Mesenchymal stem cell (in vitro differentiated cells and primary cell): ENCODE measurements around the gene AMZ1.
A peak's percentile ranks its signal among the peaks of the same experiment; 100 is the strongest.

ENCODE experiments used
- DNase-seq: peaks from one replicate; pipeline ENCODE4 v3.0.0-alpha.2; 2013
- H2AFZ ChIP-seq: one replicate; pipeline ENCODE4 v1.6.1; 2013; ENCODE audit warnings: low read depth, mild to moderate bottlenecking, control low read depth, inconsistent platforms, low read length, moderate library complexity
- H2AK5ac ChIP-seq: 2 replicates; pipeline ENCODE4 v1.6.1; 2013; ENCODE audit warnings: low read length, moderate library complexity, mild to moderate bottlenecking, inconsistent platforms; ENCODE audit not compliant: severe bottlenecking
- H2BK120ac ChIP-seq: one replicate; pipeline ENCODE4 v1.6.1; 2013; ENCODE audit warnings: low read depth, mild to moderate bottlenecking, inconsistent platforms, low read length, moderate library complexity
- H2BK12ac ChIP-seq, 2 experiments: one replicate each; pipeline ENCODE4 v1.6.1; 2013; ENCODE audit warnings: inconsistent platforms in 2 of 2, low read length in 2 of 2, mild to moderate bottlenecking in 2 of 2, moderate library complexity in 2 of 2, control low read depth in 1 of 2
- H2BK15ac ChIP-seq: one replicate; pipeline ENCODE4 v1.6.1; 2013; ENCODE audit warnings: mild to moderate bottlenecking, low read depth, inconsistent platforms; ENCODE audit not compliant: poor library complexity, severe bottlenecking
- H2BK5ac ChIP-seq: 2 replicates; pipeline ENCODE4 v1.6.1; 2013; ENCODE audit warnings: low read depth, mild to moderate bottlenecking, low read length, control low read depth, inconsistent platforms; ENCODE audit not compliant: poor library complexity, severe bottlenecking
- H3K14ac ChIP-seq, 2 experiments: one replicate each; pipeline ENCODE4 v1.6.1; 2013; ENCODE audit warnings: inconsistent platforms in 2 of 2, low read length in 2 of 2, control low read depth in 1 of 2, mild to moderate bottlenecking in 1 of 2, moderate library complexity in 1 of 2
- H3K18ac ChIP-seq, 2 experiments: one replicate each; pipeline ENCODE4 v1.6.1; 2013; ENCODE audit warnings: inconsistent platforms in 2 of 2, low read length in 2 of 2, control low read depth in 1 of 2, low read depth in 1 of 2, mild to moderate bottlenecking in 1 of 2
- H3K23ac ChIP-seq, 2 experiments: one replicate each; pipeline ENCODE4 v1.6.1; 2013; ENCODE audit warnings: inconsistent platforms in 2 of 2, low read length in 2 of 2, mild to moderate bottlenecking in 2 of 2, moderate library complexity in 2 of 2, control low read depth in 1 of 2
- H3K27ac ChIP-seq: 2 replicates; pipeline ENCODE4 v1.5.1; 2013; ENCODE audit warnings: mild to moderate bottlenecking, moderate library complexity, low read length, control low read depth, inconsistent platforms; ENCODE audit not compliant: poor library complexity, severe bottlenecking
- H3K27me3 ChIP-seq, 2 experiments: 2 replicates each; pipeline versions ENCODE4 v1.6.1 to v1.7.0; 2013; ENCODE audit warnings: low read length in 2 of 2, mild to moderate bottlenecking in 2 of 2, moderate library complexity in 2 of 2, control low read depth in 1 of 2, inconsistent platforms in 1 of 2; ENCODE audit not compliant: control insufficient read depth in 1 of 2, insufficient read depth in 1 of 2
- H3K36me3 ChIP-seq, 2 experiments: 2 replicates each; pipeline versions ENCODE4 v1.6.1 to v1.7.0; 2013; ENCODE audit warnings: low read length in 2 of 2, control low read depth in 1 of 2, inconsistent platforms in 1 of 2, low read depth in 1 of 2, mild to moderate bottlenecking in 1 of 2; ENCODE audit not compliant: insufficient read depth in 2 of 2, control insufficient read depth in 1 of 2
- H3K4ac ChIP-seq, 2 experiments: one replicate each; pipeline ENCODE4 v1.6.1; 2013; ENCODE audit warnings: inconsistent platforms in 2 of 2, low read length in 2 of 2, mild to moderate bottlenecking in 2 of 2, moderate library complexity in 2 of 2, control low read depth in 1 of 2, low read depth in 1 of 2
- H3K4me1 ChIP-seq: 2 replicates; pipeline ENCODE4 v1.6.1; 2013; ENCODE audit warnings: low read depth, low read length, control low read depth; ENCODE audit not compliant: control insufficient read depth, insufficient read depth
- H3K4me2 ChIP-seq: 2 replicates; pipeline ENCODE4 v1.6.1; 2013; ENCODE audit warnings: low read length, mild to moderate bottlenecking, inconsistent platforms; ENCODE audit not compliant: poor library complexity, severe bottlenecking
- H3K4me3 ChIP-seq, 2 experiments: 2 replicates each; pipeline versions ENCODE4 v1.5.1 to v1.7.0; 2013; ENCODE audit warnings: low read length in 2 of 2, mild to moderate bottlenecking in 2 of 2, control low read depth in 1 of 2, low read depth in 1 of 2; ENCODE audit not compliant: insufficient read depth in 1 of 2
- H3K79me1 ChIP-seq: replicated peaks from 2 replicates; pipeline ENCODE4 v1.6.1; 2013; ENCODE audit warnings: mild to moderate bottlenecking, control low read depth, low read length, inconsistent platforms; ENCODE audit not compliant: poor library complexity, severe bottlenecking
- H3K9ac ChIP-seq: 2 replicates; pipeline ENCODE4 v1.7.0; 2013; ENCODE audit warnings: mild to moderate bottlenecking, low read length, moderate library complexity
- H3K9me3 ChIP-seq: 2 replicates; pipeline ENCODE4 v1.7.0; 2013; ENCODE audit warnings: mild to moderate bottlenecking, low read length; ENCODE audit not compliant: control insufficient read depth
- H4K8ac ChIP-seq: one replicate; pipeline ENCODE4 v1.6.1; 2013; ENCODE audit warnings: inconsistent platforms, mild to moderate bottlenecking, low read length, moderate library complexity
- H4K91ac ChIP-seq: one replicate; pipeline ENCODE4 v1.6.1; 2013; ENCODE audit warnings: mild to moderate bottlenecking, low read length, inconsistent platforms
- WGBS: methylation state at CpG from one replicate; pipeline ENCODE4 v1.1.7; 2013; ENCODE audit warnings: mixed read lengths; 5-methylcytosine and 5-hydroxymethylcytosine counted together

The AMZ1 gene

GRCh38 chr7:2732388-2732787 is 44.4 kb downstream of the AMZ1 start:
- Histone ChIP-seq H2AFZ (no peak overlapping the region), H4K8ac (no peak overlapping the region), H3K27me3 (no peaks in the 10 kb centered on the region), H2BK12ac (no peak overlapping the region), H3K9ac (no peak overlapping the region), H3K4me3 (no peak overlapping the region), H3K18ac (no peak overlapping the region), H3K27ac (no peak overlapping the region), H3K9me3 (peaks cover 10% of the 10 kb centered on the region), H2BK5ac (no peak overlapping the region), H2AK5ac (no peak overlapping the region), H3K14ac (no peak overlapping the region), H3K4me2 (no peak overlapping the region), H3K23ac (no peak overlapping the region), H3K4me1 (peaks cover 21% of the 10 kb centered on the region), H3K4ac (no peak overlapping the region), H2BK120ac (no peak overlapping the region), H2BK15ac (no peak overlapping the region), H3K36me3 (peaks cover 34 to 44% of the 10 kb centered on the region in 2 experiments), H4K91ac (no peak overlapping the region), H3K79me1 (peaks cover 35% of the 10 kb centered on the region)
- WGBS, result 94% methylated on average over 9 of the region's 9 CpGs
- DNase-seq, result no peak

GRCh38 chr7:2732959-2733584 is 45.1 kb downstream of the AMZ1 start:
- H3K79me1 ChIP-seq, result peaks cover 34% of the 10 kb centered on the region
- H4K8ac ChIP-seq, result no peak overlapping the region
- no peak overlapping the region for H2AK5ac ChIP-seq
- peaks cover 10% of the 10 kb centered on the region for H3K9me3 ChIP-seq
- H2AFZ ChIP-seq, result no peak overlapping the region
- no peak overlapping the region for H2BK12ac ChIP-seq
- no peaks in the 10 kb centered on the region for H3K27me3 ChIP-seq
- no peak overlapping the region for H2BK15ac ChIP-seq
- no peak overlapping the region for H2BK5ac ChIP-seq
- no peak overlapping the region for H3K4ac ChIP-seq
- no peak overlapping the region for H3K27ac ChIP-seq
- peak overlapping the region in 1 of 2 experiments; percentile 59 for H3K4me3 ChIP-seq
- peaks cover 36 to 43% of the 10 kb centered on the region in 2 experiments for H3K36me3 ChIP-seq
- no peak overlapping the region for H3K23ac ChIP-seq
- no peak overlapping the region for H3K18ac ChIP-seq
- peak; percentile 49 for DNase-seq
- H3K14ac ChIP-seq, result no peak overlapping the region
- H3K4me2 ChIP-seq, result no peak overlapping the region
- H2BK120ac ChIP-seq, result no peak overlapping the region
- H3K4me1 ChIP-seq, result peaks cover 21% of the 10 kb centered on the region
- peak overlapping the region; percentile 69 for H3K9ac ChIP-seq
- H4K91ac ChIP-seq, result no peak overlapping the region
- 71% methylated on average over 18 of the region's 18 CpGs for WGBS

GRCh38 chr7:2734084-2734686 is 46.2 kb downstream of the AMZ1 start:
- Histone ChIP-seq H2AFZ (no peak overlapping the region), H3K9me3 (peaks cover 10% of the 10 kb centered on the region), H3K4ac (peak overlapping the region in 1 of 2 experiments; percentile 24), H3K18ac (peak overlapping the region; percentile 10 to 88), H4K8ac (peak overlapping the region; percentile 39), H4K91ac (peak overlapping the region; percentile 15), H3K23ac (no peak overlapping the region), H2BK5ac (no peak overlapping the region), H2BK120ac (no peak overlapping the region), H2BK12ac (peak overlapping the region in 1 of 2 experiments; percentile 37), H3K36me3 (peaks cover 33 to 40% of the 10 kb centered on the region in 2 experiments), H3K27ac (no peak overlapping the region), H3K79me1 (peaks cover 35% of the 10 kb centered on the region), H3K4me1 (peaks cover 21% of the 10 kb centered on the region), H3K27me3 (no peaks in the 10 kb centered on the region), H3K4me2 (no peak overlapping the region), H3K4me3 (peak overlapping the region; percentile 17 to 59), H2AK5ac (peak overlapping the region; percentile 55), H2BK15ac (peak overlapping the region; percentile 63), H3K14ac (no peak overlapping the region), H3K9ac (no peak overlapping the region)
- 98% methylated on average over 22 of the region's 24 CpGs for WGBS
- no peak for DNase-seq

- peak overlapping the region; percentile 38 to 59 for H2BK12ac ChIP-seq
- peak overlapping the region; percentile 62 for H4K91ac ChIP-seq
- peaks cover 29 to 36% of the 10 kb centered on the region in 2 experiments for H3K36me3 ChIP-seq
- H2BK120ac ChIP-seq, result no peak overlapping the region
- no peak overlapping the region for H2BK15ac ChIP-seq
- H3K9me3 ChIP-seq, result peaks cover 10% of the 10 kb centered on the region
- H3K18ac ChIP-seq, result peak overlapping the region; percentile 57 to 88
- no peak overlapping the region for H2BK5ac ChIP-seq
- H3K27ac ChIP-seq, result peak overlapping the region; percentile 1
- H3K23ac ChIP-seq, result peak overlapping the region in 1 of 2 experiments; percentile 28
- H3K4ac ChIP-seq, result peak overlapping the region; percentile 19 to 35
- H3K27me3 ChIP-seq, result no peaks in the 10 kb centered on the region
- peak overlapping the region; percentile 4 for H2AK5ac ChIP-seq
- H4K8ac ChIP-seq, result peak overlapping the region; percentile 47
- H3K4me1 ChIP-seq, result peaks cover 21% of the 10 kb centered on the region
- peak overlapping the region in 1 of 2 experiments; percentile 92 for H3K14ac ChIP-seq
- H3K4me2 ChIP-seq, result no peak overlapping the region
- H3K79me1 ChIP-seq, result peaks cover 33% of the 10 kb centered on the region
- no peak overlapping the region for H3K4me3 ChIP-seq
- peak; percentile 50 for DNase-seq
- H3K9ac ChIP-seq, result peak overlapping the region; percentile 38
- no peak overlapping the region for H2AFZ ChIP-seq
- WGBS, result 71% methylated on average over 33 of the region's 33 CpGs
Observed at GRCh38 chr7:2734751-2735571, 47.0 kb downstream of the AMZ1 start.
